Measurements from ENCODE around the gene DNAJC28. TPM values are rescaled to one million over a fixed set of nuclear protein-coding genes. Genes with fewer than 3 reads are reported as not detected.

The DNAJC28 gene
- total and polyA plus RNA-seq, 2 experiments from 2014 or later, result 5.0 to 6.6 TPM

GRCh38 chr21:33451634-33452071 lies 39.9 kb downstream of the DNAJC28 start (continued):
- no peak for TF ChIP-seq ZNF462 (CRISPR knock-in tag; IDR thresholded peaks at IDR 0.05)
- TF ChIP-seq CTCF (conservative IDR thresholded peaks at IDR 0.05; ENCODE audit: low read depth in 2 of 2), result no peak
- TF ChIP-seq ZNF114 (CRISPR knock-in tag; IDR thresholded peaks at IDR 0.05), result no peak
- no peak for TF ChIP-seq POLR2AphosphoS5 (IDR thresholded peaks at IDR 0.05; ENCODE audit: low read depth)
- no peak for TF ChIP-seq EZH2 (IDR thresholded peaks at IDR 0.05; ENCODE audit: low read depth, unreplicated experiment)
- no peak for TF ChIP-seq JUNB (IDR thresholded peaks at IDR 0.05; ENCODE audit: unreplicated experiment)
- TF ChIP-seq ZNF331 (CRISPR knock-in tag; IDR thresholded peaks at IDR 0.05; ENCODE audit: low read depth), result no peak
- no peak for TF ChIP-seq CREB1 (CRISPR knock-in tag; IDR thresholded peaks at IDR 0.05; ENCODE audit: low read depth)
- no peak for TF ChIP-seq EZH2phosphoT487 (IDR thresholded peaks at IDR 0.05; ENCODE audit: unreplicated experiment)
